Chondrocyte (in vitro differentiated cells): ENCODE data around the gene RNASE13. TPM values are rescaled to one million over a fixed set of nuclear protein-coding genes. Genes with fewer than 3 reads are reported as not detected.

ENCODE experiments used
- DNase-seq: peaks from one replicate; pipeline ENCODE4 v3.0.0; 2021; ENCODE audit warnings: mixed read lengths, low spot score
- H3K27ac Mint-ChIP-seq: one replicate; pipeline ENCODE4 v1.8.0; 2021; ENCODE audit warnings: mild to moderate bottlenecking, moderate library complexity, mixed read lengths; ENCODE audit not compliant: unreplicated experiment
- H3K27me3 Mint-ChIP-seq: 2 replicates; pipeline ENCODE4 v1.8.0; 2021; ENCODE audit warnings: low read depth, mixed read lengths
- H3K36me3 Mint-ChIP-seq: 2 replicates; pipeline ENCODE4 v1.8.0; 2021; ENCODE audit warnings: low read depth, mixed read lengths
- H3K4me1 Mint-ChIP-seq: 2 replicates; pipeline ENCODE4 v1.8.0; 2021; ENCODE audit warnings: low read depth, mild to moderate bottlenecking, mixed read lengths
- H3K4me3 Mint-ChIP-seq: one replicate; pipeline ENCODE4 v1.8.0; 2021; ENCODE audit warnings: mild to moderate bottlenecking, moderate library complexity, mixed read lengths; ENCODE audit not compliant: unreplicated experiment
- H3K9me3 Mint-ChIP-seq: 2 replicates; pipeline ENCODE4 v1.8.0; 2021; ENCODE audit warnings: low read depth, mixed read lengths
- total RNA-seq: library from RNA; stranded (reverse); gene quantifications from 3 replicates; pipeline ENCODE4 v1.2.1, GENCODE V29; 2021
- TF ChIP-seq, protein P1 (sequence below): fragments of 200-600 bp; sonication (generic); IDR thresholded peaks from 2 replicates; pipeline ENCODE4 v1.5.0; 2021; ENCODE audit warnings: antibody characterized with exemption, mild to moderate bottlenecking, moderate library complexity

The RNASE13 gene
- total RNA-seq, 1 donor from 2014 or later = not detected

DNA sequence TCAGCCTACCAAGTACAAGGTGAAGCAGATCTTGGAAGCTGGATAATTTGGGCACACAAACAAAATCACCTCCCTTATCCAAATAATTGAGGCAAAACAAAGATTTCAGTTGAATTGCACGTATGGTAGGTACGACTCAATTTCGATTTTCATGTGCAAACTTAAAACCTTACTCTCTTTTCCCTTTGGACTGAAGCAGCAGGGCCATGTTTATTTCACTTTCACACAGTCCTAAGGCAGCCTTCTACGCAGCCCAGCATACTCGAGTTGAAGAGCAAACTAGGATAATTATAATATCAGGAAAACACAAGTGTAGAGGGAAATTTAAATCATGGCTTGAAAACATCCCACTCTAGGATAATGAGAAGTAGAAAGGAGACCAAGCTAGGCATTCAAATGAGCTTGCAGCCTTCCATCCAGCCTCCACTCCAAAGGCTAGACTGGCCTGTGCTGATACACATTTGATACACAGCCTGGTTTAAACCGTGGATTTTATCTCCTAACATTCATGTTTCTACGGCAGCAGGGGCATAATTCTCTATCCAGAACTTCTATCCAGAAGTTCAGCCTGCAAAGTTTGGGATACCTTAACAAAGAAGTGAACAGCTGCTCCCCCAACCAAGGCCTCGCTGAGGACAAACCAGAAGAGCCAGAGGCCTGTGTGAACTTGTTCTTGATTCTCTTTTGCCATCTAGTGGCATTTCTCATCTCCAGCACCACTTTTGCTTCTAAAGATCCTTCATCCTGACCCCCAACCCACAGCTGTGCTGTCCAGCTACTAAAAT, 5.2 kb upstream of the RNASE13 start:
- H3K9me3 Mint-ChIP-seq = no peaks in the 10 kb centered on the region
- peaks cover 4% of the 10 kb centered on the region for H3K27me3 Mint-ChIP-seq
- DNase-seq = no peak
- H3K36me3 Mint-ChIP-seq = no peaks in the 10 kb centered on the region
- peak overlapping the region; percentile 62 for H3K27ac Mint-ChIP-seq
- no peak overlapping the region for H3K4me3 Mint-ChIP-seq
- TF ChIP-seq, protein P1, sequence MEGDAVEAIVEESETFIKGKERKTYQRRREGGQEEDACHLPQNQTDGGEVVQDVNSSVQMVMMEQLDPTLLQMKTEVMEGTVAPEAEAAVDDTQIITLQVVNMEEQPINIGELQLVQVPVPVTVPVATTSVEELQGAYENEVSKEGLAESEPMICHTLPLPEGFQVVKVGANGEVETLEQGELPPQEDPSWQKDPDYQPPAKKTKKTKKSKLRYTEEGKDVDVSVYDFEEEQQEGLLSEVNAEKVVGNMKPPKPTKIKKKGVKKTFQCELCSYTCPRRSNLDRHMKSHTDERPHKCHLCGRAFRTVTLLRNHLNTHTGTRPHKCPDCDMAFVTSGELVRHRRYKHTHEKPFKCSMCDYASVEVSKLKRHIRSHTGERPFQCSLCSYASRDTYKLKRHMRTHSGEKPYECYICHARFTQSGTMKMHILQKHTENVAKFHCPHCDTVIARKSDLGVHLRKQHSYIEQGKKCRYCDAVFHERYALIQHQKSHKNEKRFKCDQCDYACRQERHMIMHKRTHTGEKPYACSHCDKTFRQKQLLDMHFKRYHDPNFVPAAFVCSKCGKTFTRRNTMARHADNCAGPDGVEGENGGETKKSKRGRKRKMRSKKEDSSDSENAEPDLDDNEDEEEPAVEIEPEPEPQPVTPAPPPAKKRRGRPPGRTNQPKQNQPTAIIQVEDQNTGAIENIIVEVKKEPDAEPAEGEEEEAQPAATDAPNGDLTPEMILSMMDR = peak; percentile 88
- peaks cover 34% of the 10 kb centered on the region for H3K4me1 Mint-ChIP-seq

DNA sequence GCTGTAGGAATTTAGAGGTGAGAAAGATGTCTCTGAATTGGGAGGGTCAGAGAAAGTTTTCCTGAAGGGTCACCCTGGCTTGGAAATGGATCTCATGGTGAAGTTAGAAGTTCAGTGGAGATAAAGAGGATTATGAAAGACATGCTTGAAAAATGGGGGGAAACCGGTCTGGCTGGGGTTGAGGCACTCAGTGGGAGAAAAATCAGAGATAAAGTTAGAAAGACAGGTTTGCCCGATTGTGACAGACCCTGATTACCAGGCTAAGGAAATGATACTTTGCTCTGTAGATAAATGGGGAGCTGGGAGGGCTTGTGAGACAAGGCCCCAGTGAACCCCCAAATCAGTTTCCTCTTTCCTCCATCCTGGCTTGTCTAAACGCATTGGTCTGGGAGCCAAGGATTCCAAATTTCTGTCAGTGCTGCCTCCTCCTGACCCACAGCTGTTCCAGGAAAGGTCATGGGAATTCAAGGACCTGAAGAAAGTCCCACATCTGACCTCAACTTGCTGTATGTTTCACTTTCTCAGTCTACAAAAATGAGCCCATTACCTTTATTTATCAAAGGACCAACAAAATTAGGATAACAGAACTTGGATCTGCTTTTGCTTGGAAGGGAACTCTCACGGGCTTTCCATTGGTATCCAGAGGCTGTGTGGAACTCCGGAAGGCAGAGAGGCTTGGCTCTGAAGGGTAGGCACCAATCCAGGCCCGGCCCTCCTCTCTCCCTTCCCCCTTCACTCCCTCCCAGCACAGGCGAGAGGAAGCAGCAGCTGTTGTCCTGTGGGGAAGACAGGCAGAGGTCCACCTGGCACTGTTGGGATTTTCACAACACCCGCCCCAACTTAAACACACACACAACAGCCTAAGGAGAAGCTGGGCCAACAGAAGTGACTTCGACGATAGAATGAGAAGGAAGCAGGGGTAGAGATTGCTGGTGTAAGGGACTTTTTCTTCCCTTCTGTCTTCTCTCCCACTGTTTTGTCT, 4.1 kb upstream of the RNASE13 start:
- H3K27ac Mint-ChIP-seq = peak overlapping the region; percentile 62
- H3K9me3 Mint-ChIP-seq = no peaks in the 10 kb centered on the region
- TF ChIP-seq, protein P1 = no peak
- no peak overlapping the region for H3K4me3 Mint-ChIP-seq
- H3K27me3 Mint-ChIP-seq = peaks cover 4% of the 10 kb centered on the region
- no peak for DNase-seq
- H3K36me3 Mint-ChIP-seq = no peaks in the 10 kb centered on the region
- peaks cover 34% of the 10 kb centered on the region for H3K4me1 Mint-ChIP-seq

DNA sequence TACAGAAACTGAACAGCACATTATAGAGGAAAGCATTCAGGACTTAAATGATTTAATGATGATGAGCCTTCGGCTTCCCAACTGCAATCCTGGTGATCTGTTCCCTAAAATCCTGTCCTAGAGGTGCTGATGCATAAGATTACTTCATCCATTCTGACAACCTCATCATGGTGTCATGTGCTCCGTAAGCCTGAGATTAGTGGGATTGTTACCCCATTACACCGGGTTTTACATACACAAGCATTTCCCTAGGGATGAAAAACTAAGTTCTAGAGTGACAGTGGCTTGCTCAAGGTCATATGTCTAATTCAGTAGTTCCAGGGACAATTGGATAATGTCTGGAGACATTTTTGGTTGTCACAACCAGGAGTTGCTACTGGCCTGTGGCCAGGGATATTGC, 2.5 kb upstream of the RNASE13 start:
- H3K27me3 Mint-ChIP-seq = peaks cover 4% of the 10 kb centered on the region
- H3K4me3 Mint-ChIP-seq = no peak overlapping the region
- TF ChIP-seq, protein P1 = no peak
- DNase-seq = no peak
- H3K27ac Mint-ChIP-seq = no peak overlapping the region
- H3K4me1 Mint-ChIP-seq = peaks cover 21% of the 10 kb centered on the region
- no peaks in the 10 kb centered on the region for H3K36me3 Mint-ChIP-seq
- no peaks in the 10 kb centered on the region for H3K9me3 Mint-ChIP-seq

DNA sequence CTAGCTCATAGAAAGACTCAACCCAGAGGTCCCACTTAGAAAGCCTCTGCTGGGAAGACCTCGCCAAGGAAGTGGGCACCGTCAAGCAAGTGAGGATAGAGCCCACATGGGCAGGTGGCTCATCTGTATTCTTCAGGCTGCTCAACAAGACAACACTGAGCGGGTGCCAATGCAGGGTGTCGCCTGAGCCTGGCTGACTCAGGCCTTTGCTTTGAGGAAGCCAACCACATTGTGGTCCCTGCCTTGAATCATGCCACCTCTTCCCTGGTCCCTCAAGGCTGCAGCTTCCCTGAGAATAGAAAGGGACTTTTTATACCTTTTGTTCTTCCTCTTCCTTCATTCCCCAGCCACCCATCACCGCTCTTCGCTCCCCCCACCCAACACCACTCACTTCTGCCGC, 2.1 kb upstream of the RNASE13 start:
- Mint-ChIP-seq H3K36me3 (no peaks in the 10 kb centered on the region), H3K9me3 (no peaks in the 10 kb centered on the region), H3K27ac (no peak overlapping the region), H3K4me3 (no peak overlapping the region), H3K27me3 (peaks cover 7% of the 10 kb centered on the region), H3K4me1 (peaks cover 21% of the 10 kb centered on the region)
- no peak for DNase-seq
- TF ChIP-seq, protein P1 = no peak

DNA sequence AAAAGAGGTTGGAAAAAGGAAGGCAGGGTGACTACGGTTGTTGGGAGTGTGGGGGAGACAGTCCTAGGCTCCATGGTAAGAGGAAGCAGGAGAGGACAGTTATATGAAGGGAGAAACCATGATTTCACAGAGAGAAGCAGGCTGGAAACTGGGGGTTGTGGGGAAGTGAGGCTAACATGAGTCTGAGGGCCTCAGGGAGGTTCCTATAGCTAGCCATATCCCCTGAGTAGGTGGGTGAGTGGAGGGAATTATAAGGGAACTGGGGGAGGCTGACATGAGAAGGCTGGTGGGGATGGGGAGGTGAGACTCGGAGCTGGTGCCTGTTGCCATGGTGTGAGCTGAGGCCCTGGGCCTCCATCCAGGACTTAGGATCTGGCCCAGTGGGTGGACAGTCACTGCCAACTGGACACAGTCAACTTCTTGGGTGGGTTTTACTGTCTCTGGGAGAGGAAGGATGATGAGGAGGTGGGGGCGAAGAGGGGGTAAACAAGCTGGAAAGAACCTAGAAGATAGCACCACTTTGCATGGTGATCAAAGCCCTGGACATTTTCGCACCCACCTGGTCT, 1.4 kb downstream of the RNASE13 start:
- Mint-ChIP-seq H3K4me1 (peaks cover under 1% of the 10 kb centered on the region), H3K9me3 (no peaks in the 10 kb centered on the region), H3K27ac (no peak overlapping the region), H3K27me3 (peaks cover 12% of the 10 kb centered on the region), H3K36me3 (no peaks in the 10 kb centered on the region), H3K4me3 (no peak overlapping the region)
- no peak for DNase-seq
- TF ChIP-seq, protein P1 = no peak
